ENCODE results near the gene UBR4.
"Not testable (repeated sequence)": the region's sequence is repeated elsewhere in the genome, so short reads cannot be mapped to it uniquely, and the experiment has no call there.

UBR4 gene

GRCh38 chr1:19209990-19210771 lies at the start of gene UBR4:
Gene UBR4, minus strand, starts transcription at chr1:19210266. Its CDS starts 18 bp downstream, at chr1:19210248.
- DNase-seq = peak; percentile 94 to 95

GRCh38 chr1:19258353-19258752 lies 48.3 kb upstream of the UBR4 start:
- no peak for DNase-seq

GRCh38 chr1:19257178-19257914 lies 47.3 kb upstream of the UBR4 start:
- no peak for DNase-seq

GRCh38 chr1:19256301-19256700 lies 46.2 kb upstream of the UBR4 start:
- not testable (repeated sequence) for DNase-seq

- DNase-seq = no peak
These were observed 45.2 kb upstream of the UBR4 start for GRCh38 chr1:19255288-19255687.

GRCh38 chr1:19254416-19254815 lies 44.4 kb upstream of the UBR4 start:
- no peak for DNase-seq

GRCh38 chr1:19251305-19252196 lies 41.5 kb upstream of the UBR4 start, which contains the start of the genes EMC1 and MRTO4:
Gene EMC1, minus strand, starts transcription at chr1:19251524. Its CDS starts 15 bp downstream, at chr1:19251509.
Gene MRTO4, plus strand, starts transcription at chr1:19251805. Its CDS starts 31 bp downstream, at chr1:19251836.
- peak; percentile 87 to 89 for DNase-seq

- DNase-seq = no peak
These were observed 40.7 kb upstream of the UBR4 start for GRCh38 chr1:19250629-19251304.

- peak; percentile 65 for DNase-seq
These were observed 30.8 kb upstream of the UBR4 start for GRCh38 chr1:19240673-19241538.

GRCh38 chr1:19239876-19240275 lies 29.8 kb upstream of the UBR4 start:
- DNase-seq = no peak

GRCh38 chr1:19234224-19234623 lies 24.2 kb upstream of the UBR4 start:
- no peak for DNase-seq

- no peak for DNase-seq
These were observed 22.4 kb upstream of the UBR4 start for GRCh38 chr1:19232524-19232846.

GRCh38 chr1:19231736-19232523 lies 21.9 kb upstream of the UBR4 start:
- not testable (repeated sequence) for DNase-seq

GRCh38 chr1:19229828-19230325 lies 19.8 kb upstream of the UBR4 start:
- no peak for DNase-seq

GRCh38 chr1:19229229-19229628 lies 19.2 kb upstream of the UBR4 start:
- no peak for DNase-seq

- DNase-seq = no peak
These were observed 13.1 kb upstream of the UBR4 start for GRCh38 chr1:19222979-19223824.

GRCh38 chr1:19222573-19222972 lies 12.5 kb upstream of the UBR4 start:
- DNase-seq = no peak

- no peak for DNase-seq
These were observed 10.9 kb upstream of the UBR4 start for GRCh38 chr1:19220991-19221390.

- DNase-seq = no peak
These were observed 10.2 kb upstream of the UBR4 start for GRCh38 chr1:19220080-19220846.
